ENCODE data around the gene VRTN. TPM values are rescaled to one million over a fixed set of nuclear protein-coding genes. Genes with fewer than 3 reads are reported as not detected.

Gene VRTN
- polyA plus RNA-seq, 1 donor from 2014 or later, result not detected

DNA sequence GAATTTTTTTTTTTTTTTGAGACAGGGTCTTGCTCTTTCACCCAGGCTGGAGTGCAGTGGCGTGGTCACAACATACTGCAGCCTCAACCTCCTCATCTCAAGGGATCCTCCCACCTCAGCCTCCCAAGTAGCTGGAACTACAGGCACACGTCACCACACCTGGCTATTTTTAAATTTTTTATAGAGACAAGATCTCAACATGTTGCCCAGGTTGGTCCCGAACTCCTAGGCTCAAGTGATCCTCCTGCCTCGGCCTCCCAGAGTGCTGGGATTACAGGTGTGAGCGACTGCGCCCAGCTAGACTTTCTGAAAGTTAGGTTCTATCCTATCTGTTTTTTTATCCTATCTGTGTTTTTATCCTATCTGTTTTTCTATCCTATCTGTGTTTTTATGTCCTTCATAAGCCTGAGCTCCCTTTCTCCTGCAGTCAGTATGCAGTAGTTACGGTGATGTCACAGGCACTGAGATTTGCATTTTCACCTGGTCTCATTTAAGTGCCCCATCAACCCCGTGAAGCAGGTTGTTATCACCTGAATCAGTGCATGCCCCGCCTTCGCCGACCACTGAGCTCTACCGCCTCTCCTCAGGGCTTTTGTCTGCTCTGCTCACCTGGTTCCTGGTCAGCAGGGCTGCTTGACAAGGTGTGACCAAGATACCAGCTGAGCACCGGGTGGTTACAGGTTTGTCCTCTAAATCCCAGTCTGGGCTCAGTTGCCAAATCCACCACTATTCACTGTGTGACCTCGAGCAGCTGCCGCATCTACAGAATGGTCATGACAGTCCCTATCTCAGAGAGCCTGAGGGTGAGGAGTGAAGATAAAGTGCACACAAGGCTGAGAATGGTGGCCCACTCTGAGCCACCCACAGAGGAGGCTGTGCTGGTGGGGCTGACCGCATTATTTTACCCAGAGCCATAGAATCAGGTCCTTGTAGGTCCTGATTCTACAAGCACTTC lies 44.6 kb downstream of the VRTN start:
- H4K20me1 ChIP-seq (ENCODE audit: insufficient read depth), result no peaks in the 10 kb centered on the region
- no peak overlapping the region for H3K9ac ChIP-seq (ENCODE audit: low read length)
- no peaks in the 10 kb centered on the region for H3F3A ChIP-seq (ENCODE audit: insufficient read depth, low read length, poor library complexity, severe bottlenecking)
- no peaks in the 10 kb centered on the region for H3K9me2 ChIP-seq (ENCODE audit: insufficient read depth, low read length)
- H3K79me2 ChIP-seq (replicated peaks; ENCODE audit: insufficient read depth, low read length), result no peaks in the 10 kb centered on the region
- no peak overlapping the region for H3K4me2 ChIP-seq (ENCODE audit: low read length)
- no peak overlapping the region for H3K27ac ChIP-seq (ENCODE audit: low read length)
- no peak overlapping the region for H2AFZ ChIP-seq (ENCODE audit: low read depth, low read length)
- H3K4me3 ChIP-seq (ENCODE audit: low read length), result no peak overlapping the region
- no peaks in the 10 kb centered on the region for H3K27me3 ChIP-seq (ENCODE audit: insufficient read depth, low read depth, low read length)
- TF ChIP-seq MXI1 (conservative IDR thresholded peaks at IDR 0.05; ENCODE audit: poor library complexity, severe bottlenecking) (no peak), REST (IDR thresholded peaks at IDR 0.05; ENCODE audit: borderline replicate concordance) (no peak), TAF1 (IDR thresholded peaks at IDR 0.05; ENCODE audit: low read depth) (no peak), EZH2 (IDR thresholded peaks at IDR 0.05; ENCODE audit: borderline replicate concordance, insufficient read depth, low read length, poor library complexity, severe bottlenecking) (no peak), EP300 (conservative IDR thresholded peaks at IDR 0.05; ENCODE audit: poor library complexity, severe bottlenecking) (no peak), POLR2AphosphoS5 (IDR thresholded peaks at IDR 0.05) (no peak), RAD21 (conservative IDR thresholded peaks at IDR 0.05) (no peak), SMC3 (conservative IDR thresholded peaks at IDR 0.05; ENCODE audit: poor library complexity) (no peak), CTCF (IDR thresholded peaks at IDR 0.05; ENCODE audit: poor library complexity, severe bottlenecking) (no peak)
- H3K36me3 ChIP-seq (ENCODE audit: insufficient read depth, low read length), result no peaks in the 10 kb centered on the region
- H3K9me3 ChIP-seq (ENCODE audit: low read length), result no peaks in the 10 kb centered on the region

DNA sequence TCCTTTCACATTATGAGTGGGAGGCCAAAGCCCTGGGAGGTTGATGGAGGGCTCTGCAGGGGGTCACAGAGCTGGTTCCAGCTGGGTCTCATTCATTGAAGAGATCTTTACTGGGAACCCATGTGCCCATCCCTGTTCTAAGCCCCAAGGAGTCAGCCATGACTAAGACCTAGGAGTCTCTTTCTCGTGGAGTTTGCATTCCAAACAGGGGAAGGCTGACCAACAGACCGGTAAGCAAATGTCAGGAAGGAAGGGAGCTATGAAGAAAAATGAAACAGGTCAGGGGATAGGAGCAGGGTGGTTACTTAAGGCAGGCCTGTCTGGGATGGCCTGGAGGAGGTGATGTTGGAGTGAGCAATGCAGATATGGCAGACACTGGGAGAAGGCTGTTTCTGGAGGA lies 46.3 kb downstream of the VRTN start:
- no peak for TF ChIP-seq CTCF (IDR thresholded peaks at IDR 0.05; ENCODE audit: poor library complexity, severe bottlenecking)
- TF ChIP-seq EZH2 (IDR thresholded peaks at IDR 0.05; ENCODE audit: borderline replicate concordance, insufficient read depth, low read length, poor library complexity, severe bottlenecking), result no peak
- TF ChIP-seq REST (IDR thresholded peaks at IDR 0.05; ENCODE audit: borderline replicate concordance), result no peak
- TF ChIP-seq EP300 (conservative IDR thresholded peaks at IDR 0.05; ENCODE audit: poor library complexity, severe bottlenecking), result no peak
- TF ChIP-seq POLR2AphosphoS5 (IDR thresholded peaks at IDR 0.05), result no peak
- no peak for TF ChIP-seq MXI1 (conservative IDR thresholded peaks at IDR 0.05; ENCODE audit: poor library complexity, severe bottlenecking)
- TF ChIP-seq SMC3 (conservative IDR thresholded peaks at IDR 0.05; ENCODE audit: poor library complexity), result no peak
- no peak for TF ChIP-seq TAF1 (IDR thresholded peaks at IDR 0.05; ENCODE audit: low read depth)
- TF ChIP-seq RAD21 (conservative IDR thresholded peaks at IDR 0.05), result no peak
- H3K9ac ChIP-seq (ENCODE audit: low read length), result no peak overlapping the region

More for the DNA sequence above, 46.3 kb downstream of the VRTN start:
- Histone ChIP-seq H2AFZ (ENCODE audit: low read depth, low read length) (no peak overlapping the region), H3K79me2 (replicated peaks; ENCODE audit: insufficient read depth, low read length) (no peaks in the 10 kb centered on the region), H3K27ac (ENCODE audit: low read length) (no peak overlapping the region), H3K27me3 (ENCODE audit: insufficient read depth, low read depth, low read length) (no peaks in the 10 kb centered on the region), H3K9me2 (ENCODE audit: insufficient read depth, low read length) (no peaks in the 10 kb centered on the region), H3K36me3 (ENCODE audit: insufficient read depth, low read length) (no peaks in the 10 kb centered on the region), H3F3A (ENCODE audit: insufficient read depth, low read length, poor library complexity, severe bottlenecking) (no peaks in the 10 kb centered on the region), H3K4me2 (ENCODE audit: low read length) (no peak overlapping the region), H4K20me1 (ENCODE audit: insufficient read depth) (no peaks in the 10 kb centered on the region), H3K4me3 (ENCODE audit: low read length) (no peak overlapping the region), H3K9me3 (ENCODE audit: low read length) (no peaks in the 10 kb centered on the region)
